ENCODE results near the gene GCNT3.

DNA sequence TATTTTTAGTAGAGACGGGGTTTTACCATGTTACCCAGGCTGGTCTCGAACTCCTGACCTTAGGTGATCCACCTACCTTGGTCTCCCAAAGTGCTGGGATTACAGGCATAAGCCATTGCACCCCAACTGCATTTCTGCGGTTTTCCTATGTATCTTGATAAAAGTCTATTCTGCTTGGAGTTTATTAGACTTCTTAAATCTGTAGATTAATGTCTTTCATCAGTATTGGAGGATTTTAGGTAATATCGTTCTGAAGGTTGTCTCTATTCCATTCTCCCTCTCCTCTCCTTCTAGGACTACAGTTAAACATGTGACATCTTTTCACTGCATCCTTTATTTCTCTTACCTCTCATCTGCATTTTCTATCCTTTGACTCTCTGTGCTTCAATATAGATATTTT lies 46.3 kb upstream of the GCNT3 start:
- TF ChIP-seq, protein P1, sequence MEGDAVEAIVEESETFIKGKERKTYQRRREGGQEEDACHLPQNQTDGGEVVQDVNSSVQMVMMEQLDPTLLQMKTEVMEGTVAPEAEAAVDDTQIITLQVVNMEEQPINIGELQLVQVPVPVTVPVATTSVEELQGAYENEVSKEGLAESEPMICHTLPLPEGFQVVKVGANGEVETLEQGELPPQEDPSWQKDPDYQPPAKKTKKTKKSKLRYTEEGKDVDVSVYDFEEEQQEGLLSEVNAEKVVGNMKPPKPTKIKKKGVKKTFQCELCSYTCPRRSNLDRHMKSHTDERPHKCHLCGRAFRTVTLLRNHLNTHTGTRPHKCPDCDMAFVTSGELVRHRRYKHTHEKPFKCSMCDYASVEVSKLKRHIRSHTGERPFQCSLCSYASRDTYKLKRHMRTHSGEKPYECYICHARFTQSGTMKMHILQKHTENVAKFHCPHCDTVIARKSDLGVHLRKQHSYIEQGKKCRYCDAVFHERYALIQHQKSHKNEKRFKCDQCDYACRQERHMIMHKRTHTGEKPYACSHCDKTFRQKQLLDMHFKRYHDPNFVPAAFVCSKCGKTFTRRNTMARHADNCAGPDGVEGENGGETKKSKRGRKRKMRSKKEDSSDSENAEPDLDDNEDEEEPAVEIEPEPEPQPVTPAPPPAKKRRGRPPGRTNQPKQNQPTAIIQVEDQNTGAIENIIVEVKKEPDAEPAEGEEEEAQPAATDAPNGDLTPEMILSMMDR (IDR thresholded peaks at IDR 0.05), result no peak
- TF ChIP-seq POLR2A (IDR thresholded peaks at IDR 0.05), result no peak
- TF ChIP-seq POLR2AphosphoS5 (IDR thresholded peaks at IDR 0.05), result no peak
- no peak for TF ChIP-seq EP300 (IDR thresholded peaks at IDR 0.05)
